Neuron (in vitro differentiated cells): ENCODE data around the gene CHST9.

Source experiments
- H2AFZ ChIP-seq: one replicate; pipeline ENCODE4 v1.6.1; 2013; ENCODE audit warnings: low read depth, mild to moderate bottlenecking, inconsistent platforms, low read length, moderate library complexity
- H3K27me3 ChIP-seq: one replicate; pipeline ENCODE4 v1.6.1; 2013; ENCODE audit warnings: low read length; ENCODE audit not compliant: insufficient read depth
- H3K36me3 ChIP-seq: one replicate; pipeline ENCODE4 v1.6.1; 2013; ENCODE audit warnings: low read length; ENCODE audit not compliant: insufficient read depth
- H3K4me1 ChIP-seq: one replicate; pipeline ENCODE4 v1.6.1; 2013; ENCODE audit warnings: low read length; ENCODE audit not compliant: insufficient read depth
- H3K4me3 ChIP-seq: 2 replicates; pipeline ENCODE4 v1.5.1; 2013; ENCODE audit warnings: mild to moderate bottlenecking, low read length, moderate library complexity
- H3K9me3 ChIP-seq: one replicate; pipeline ENCODE4 v1.6.1; 2013; ENCODE audit warnings: low read length

Gene CHST9

DNA sequence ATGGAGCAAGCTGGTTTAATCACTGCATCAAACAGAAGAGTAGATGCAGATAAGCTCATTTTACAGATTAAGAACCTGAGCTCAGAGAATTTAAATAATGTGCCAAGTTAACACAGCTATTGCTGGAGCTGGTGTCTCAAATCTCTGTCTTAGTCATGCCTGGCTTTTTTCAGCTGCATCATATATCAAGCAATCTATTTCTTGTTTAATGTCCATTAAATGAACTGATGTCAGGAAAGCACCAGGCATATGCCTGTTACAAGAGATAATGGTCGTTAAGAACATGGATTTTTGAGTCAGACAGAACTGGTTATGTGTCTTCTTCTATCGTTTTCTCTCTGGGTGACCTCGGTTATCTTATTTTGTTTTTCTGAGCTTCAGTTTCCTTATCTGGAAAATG lies 259.8 kb downstream of the CHST9 start:
- no peaks in the 10 kb centered on the region for H3K36me3 ChIP-seq
- H3K4me1 ChIP-seq = no peaks in the 10 kb centered on the region

DNA sequence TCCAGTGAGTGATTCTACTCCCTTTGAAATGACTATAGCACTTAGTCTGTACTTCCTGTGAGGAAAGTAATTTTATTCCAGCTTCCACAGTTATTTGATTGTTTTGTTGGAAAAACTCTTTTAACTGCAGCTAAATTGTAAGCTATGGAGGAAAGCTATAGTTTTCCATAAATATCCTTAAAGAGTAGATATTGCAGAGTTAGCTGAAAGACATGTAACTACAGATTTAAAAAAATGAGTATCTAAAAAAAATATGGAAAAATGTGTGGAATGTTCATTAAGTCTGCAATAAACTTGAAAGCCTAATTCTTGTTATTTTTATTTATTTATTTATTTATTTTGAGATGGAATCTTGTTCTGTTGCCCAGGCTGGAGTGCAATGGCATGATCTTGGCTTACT lies 262.8 kb downstream of the CHST9 start:
- no peaks in the 10 kb centered on the region for H3K27me3 ChIP-seq
- no peaks in the 10 kb centered on the region for H3K4me1 ChIP-seq
- H2AFZ ChIP-seq = no peak overlapping the region
- H3K9me3 ChIP-seq = peaks cover 2% of the 10 kb centered on the region
- H3K4me3 ChIP-seq = no peak overlapping the region
- H3K36me3 ChIP-seq = no peaks in the 10 kb centered on the region

More for the DNA sequence above, 259.8 kb downstream of the CHST9 start:
- no peak overlapping the region for H3K4me3 ChIP-seq
- no peaks in the 10 kb centered on the region for H3K27me3 ChIP-seq
- H3K9me3 ChIP-seq = peaks cover 2% of the 10 kb centered on the region
- no peak overlapping the region for H2AFZ ChIP-seq

DNA sequence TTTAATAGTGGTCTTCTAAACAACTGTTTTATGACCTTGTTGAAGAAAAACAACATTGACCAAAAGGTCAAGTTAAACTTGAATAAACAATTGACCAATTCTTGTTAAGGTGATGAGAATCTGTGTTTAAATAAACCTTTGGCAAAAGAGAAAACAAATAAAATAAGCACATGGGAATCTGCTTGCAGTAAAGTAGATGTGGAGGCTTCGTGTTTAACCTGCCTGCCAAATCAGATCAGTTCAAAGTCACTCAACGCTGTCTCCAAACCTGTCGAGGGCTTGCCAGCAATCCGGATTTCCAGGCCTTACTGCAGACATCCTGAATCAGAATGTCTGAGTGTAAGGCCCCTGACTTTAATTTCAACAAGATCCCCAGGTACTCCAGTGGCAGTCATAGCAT lies 264.5 kb downstream of the CHST9 start:
- Histone ChIP-seq H3K4me3 (no peak overlapping the region), H3K36me3 (no peaks in the 10 kb centered on the region), H2AFZ (no peak overlapping the region), H3K9me3 (peaks cover 2% of the 10 kb centered on the region), H3K27me3 (no peaks in the 10 kb centered on the region), H3K4me1 (no peaks in the 10 kb centered on the region)

GRCh38 chr18:26919627-26920026 lies 265.5 kb downstream of the CHST9 start:
- Histone ChIP-seq H3K4me1 (no peaks in the 10 kb centered on the region), H3K36me3 (no peaks in the 10 kb centered on the region), H2AFZ (no peak overlapping the region), H3K27me3 (no peaks in the 10 kb centered on the region), H3K4me3 (no peak overlapping the region), H3K9me3 (peaks cover under 1% of the 10 kb centered on the region)

DNA sequence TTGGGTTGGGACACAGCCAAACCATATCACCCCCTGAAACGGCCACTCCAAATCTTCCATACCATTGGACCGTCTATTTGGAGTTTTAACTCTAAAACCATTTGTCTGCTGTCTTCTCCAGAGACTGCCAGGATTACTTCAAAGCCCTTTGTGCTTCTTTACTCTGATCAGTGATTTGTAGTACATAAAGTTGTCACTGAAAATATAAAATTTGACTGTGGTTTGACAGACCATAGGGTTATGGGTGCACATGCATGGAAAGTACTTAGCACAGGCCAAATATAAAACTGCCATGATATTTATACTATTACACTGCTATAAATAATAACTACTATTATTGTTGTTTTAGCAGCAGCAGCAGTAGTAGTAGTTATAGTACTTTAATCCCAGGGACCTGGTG lies 265.9 kb downstream of the CHST9 start:
- no peaks in the 10 kb centered on the region for H3K4me1 ChIP-seq
- no peaks in the 10 kb centered on the region for H3K36me3 ChIP-seq
- H3K27me3 ChIP-seq = no peaks in the 10 kb centered on the region
- H2AFZ ChIP-seq = no peak overlapping the region
- H3K4me3 ChIP-seq = no peak overlapping the region
- no peaks in the 10 kb centered on the region for H3K9me3 ChIP-seq

GRCh38 chr18:26911840-26912239 lies 273.3 kb downstream of the CHST9 start:
- H3K4me1 ChIP-seq = peaks cover 12% of the 10 kb centered on the region
- no peak overlapping the region for H2AFZ ChIP-seq
- no peaks in the 10 kb centered on the region for H3K9me3 ChIP-seq
- H3K36me3 ChIP-seq = no peaks in the 10 kb centered on the region
- H3K27me3 ChIP-seq = no peaks in the 10 kb centered on the region
- no peak overlapping the region for H3K4me3 ChIP-seq

DNA sequence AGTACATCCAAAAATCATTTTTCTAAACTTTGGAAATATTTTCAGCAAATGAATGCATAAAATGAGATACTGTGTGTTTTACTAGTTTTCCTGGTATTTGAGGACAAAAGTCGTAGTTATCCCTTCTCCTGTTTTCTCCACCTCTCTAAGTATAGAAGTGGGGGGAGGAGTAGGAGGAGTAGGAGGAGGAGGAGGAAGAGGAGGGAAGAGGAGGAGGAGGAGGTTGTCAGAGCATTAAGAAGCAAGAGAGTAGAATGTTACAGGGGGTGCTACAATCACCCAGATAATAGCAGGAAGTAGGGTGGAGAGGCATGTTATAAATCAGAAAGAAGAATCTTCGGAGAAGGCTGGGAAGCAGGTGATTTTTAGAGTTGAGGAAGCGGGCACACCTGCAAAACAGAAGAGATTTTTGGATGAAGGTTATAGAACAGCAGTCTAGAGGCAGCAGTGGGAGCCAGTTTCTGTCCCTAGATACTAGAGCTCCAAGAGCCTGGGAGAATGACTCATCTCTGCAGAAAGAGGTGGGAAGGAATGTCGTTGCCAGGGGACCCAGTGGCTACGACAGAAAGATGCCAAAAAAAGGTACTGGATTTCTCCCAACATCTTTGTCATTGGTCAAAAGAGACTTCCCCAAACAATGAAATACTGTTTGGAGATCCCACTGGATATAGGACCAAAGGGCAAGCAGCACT lies 275.4 kb downstream of the CHST9 start:
- no peak overlapping the region for H3K4me3 ChIP-seq
- no peaks in the 10 kb centered on the region for H3K9me3 ChIP-seq
- H2AFZ ChIP-seq = no peak overlapping the region
- H3K36me3 ChIP-seq = no peaks in the 10 kb centered on the region
- no peaks in the 10 kb centered on the region for H3K27me3 ChIP-seq
- H3K4me1 ChIP-seq = peaks cover 12% of the 10 kb centered on the region

DNA sequence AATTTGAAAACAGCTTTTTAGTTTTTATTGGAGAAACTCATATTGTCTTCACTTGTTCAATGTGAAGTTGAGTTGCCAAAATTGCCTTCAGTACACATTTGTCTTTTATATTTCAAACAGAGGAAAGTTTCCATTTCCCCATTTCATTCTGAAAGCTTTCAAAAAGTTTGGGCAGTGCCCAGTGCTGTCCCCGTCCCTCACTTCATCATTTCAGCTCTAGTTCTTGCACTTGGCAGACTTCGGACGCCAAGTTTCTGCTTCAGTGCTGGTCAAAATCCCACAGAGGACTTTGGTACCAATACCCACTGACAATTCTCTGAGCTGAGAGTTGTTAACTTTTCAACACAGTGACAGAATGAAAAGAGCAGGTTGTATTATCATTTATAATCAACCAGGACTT lies 276.2 kb downstream of the CHST9 start:
- Histone ChIP-seq H3K36me3 (no peaks in the 10 kb centered on the region), H3K4me3 (no peak overlapping the region), H3K27me3 (no peaks in the 10 kb centered on the region), H3K9me3 (no peaks in the 10 kb centered on the region), H2AFZ (no peak overlapping the region), H3K4me1 (peaks cover 12% of the 10 kb centered on the region)

GRCh38 chr18:26902291-26902690 lies 282.8 kb downstream of the CHST9 start:
- no peaks in the 10 kb centered on the region for H3K36me3 ChIP-seq
- H3K9me3 ChIP-seq = peaks cover 8% of the 10 kb centered on the region
- H3K27me3 ChIP-seq = no peaks in the 10 kb centered on the region
- H3K4me3 ChIP-seq = no peak overlapping the region
- no peak overlapping the region for H2AFZ ChIP-seq
- no peaks in the 10 kb centered on the region for H3K4me1 ChIP-seq

DNA sequence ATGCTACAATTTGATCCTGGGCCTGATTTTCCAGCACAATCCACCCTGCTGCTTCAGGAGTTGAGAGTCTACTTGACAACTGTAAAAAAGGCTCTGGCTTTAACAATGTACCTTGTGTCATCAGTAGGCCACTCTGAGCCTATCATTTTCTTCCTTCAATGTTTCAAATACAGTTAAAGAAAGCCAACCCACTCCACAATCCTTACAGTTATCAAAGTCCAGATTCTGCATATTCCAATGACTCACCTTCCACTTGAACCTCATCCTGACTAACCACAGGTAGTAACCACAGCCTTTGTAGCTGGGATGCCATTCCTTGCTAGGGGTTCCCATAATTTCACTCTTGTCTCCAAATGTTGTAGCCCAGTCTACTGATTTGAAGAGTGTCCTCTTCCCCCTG lies 284.1 kb downstream of the CHST9 start:
- no peak overlapping the region for H3K4me3 ChIP-seq
- H3K27me3 ChIP-seq = no peaks in the 10 kb centered on the region
- H3K4me1 ChIP-seq = no peaks in the 10 kb centered on the region
- H3K9me3 ChIP-seq = peaks cover 8% of the 10 kb centered on the region
- H3K36me3 ChIP-seq = no peaks in the 10 kb centered on the region
- H2AFZ ChIP-seq = no peak overlapping the region

- no peaks in the 10 kb centered on the region for H3K9me3 ChIP-seq
- no peaks in the 10 kb centered on the region for H3K36me3 ChIP-seq
- peaks cover 7% of the 10 kb centered on the region for H3K4me1 ChIP-seq
- H2AFZ ChIP-seq = peak overlapping the region; percentile 77
- H3K27me3 ChIP-seq = no peaks in the 10 kb centered on the region
- H3K4me3 ChIP-seq = no peak overlapping the region
These were observed 290.7 kb downstream of the CHST9 start for GRCh38 chr18:26894426-26894825.

DNA sequence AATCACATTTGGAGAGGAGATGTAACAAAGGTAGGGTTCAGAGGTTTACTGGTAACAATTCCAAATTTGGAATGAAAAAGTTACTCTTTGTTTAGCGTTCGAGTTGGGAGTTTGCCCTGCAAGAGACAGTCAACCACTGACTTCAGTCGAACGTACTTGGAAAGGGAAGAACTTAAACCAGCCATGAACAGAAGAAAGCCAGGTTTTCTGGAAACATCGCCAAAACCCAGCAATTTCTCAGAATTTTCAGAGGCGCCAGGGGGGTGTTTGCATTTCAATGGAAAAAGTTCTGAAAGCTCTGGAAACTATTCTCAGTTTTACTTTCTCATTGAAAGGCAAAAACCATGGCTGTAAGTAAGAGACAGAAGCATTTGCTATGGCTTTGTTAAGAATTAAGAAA lies 291.1 kb downstream of the CHST9 start:
- Histone ChIP-seq H3K4me3 (no peak overlapping the region), H3K4me1 (peaks cover 7% of the 10 kb centered on the region), H3K27me3 (no peaks in the 10 kb centered on the region), H3K9me3 (no peaks in the 10 kb centered on the region), H3K36me3 (no peaks in the 10 kb centered on the region), H2AFZ (peak overlapping the region; percentile 77)

- H2AFZ ChIP-seq = no peak overlapping the region
- no peaks in the 10 kb centered on the region for H3K4me1 ChIP-seq
- H3K9me3 ChIP-seq = no peaks in the 10 kb centered on the region
- no peak overlapping the region for H3K4me3 ChIP-seq
- no peaks in the 10 kb centered on the region for H3K36me3 ChIP-seq
- H3K27me3 ChIP-seq = no peaks in the 10 kb centered on the region
These were observed 296.8 kb downstream of the CHST9 start for GRCh38 chr18:26888259-26888658.

DNA sequence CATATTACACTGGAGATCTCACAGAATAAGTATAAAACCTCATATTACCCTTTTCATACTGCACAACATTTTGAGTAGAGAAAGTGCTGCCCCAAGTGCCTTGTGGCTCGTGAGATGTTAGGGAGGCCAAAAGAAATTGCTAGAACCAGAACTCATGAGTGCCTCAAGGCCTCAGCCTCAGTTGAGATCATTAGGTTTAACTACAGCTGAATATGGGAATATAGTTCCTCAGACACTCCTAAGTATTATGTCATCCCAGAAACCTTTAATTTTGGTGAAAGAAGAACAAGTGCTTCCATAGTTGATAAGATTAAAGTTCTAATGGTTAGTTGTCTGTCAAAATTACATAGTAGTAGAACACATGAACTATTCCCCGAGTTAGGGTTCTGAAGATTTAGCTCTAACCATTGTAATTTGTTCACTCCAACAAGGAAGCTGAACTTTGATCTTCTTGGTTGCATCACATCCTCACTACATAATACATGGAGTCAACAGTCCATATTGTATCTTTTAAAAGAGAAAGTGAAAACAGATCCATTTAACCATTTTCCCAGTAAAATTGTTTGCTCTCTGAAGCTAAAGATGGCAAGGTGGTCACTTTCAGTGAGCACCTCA lies 310.0 kb downstream of the CHST9 start:
- Histone ChIP-seq H3K9me3 (no peaks in the 10 kb centered on the region), H3K4me3 (no peak overlapping the region), H3K4me1 (no peaks in the 10 kb centered on the region), H3K36me3 (no peaks in the 10 kb centered on the region), H3K27me3 (no peaks in the 10 kb centered on the region), H2AFZ (no peak overlapping the region)
